ENCODE data around the gene ASAP2.

DNA sequence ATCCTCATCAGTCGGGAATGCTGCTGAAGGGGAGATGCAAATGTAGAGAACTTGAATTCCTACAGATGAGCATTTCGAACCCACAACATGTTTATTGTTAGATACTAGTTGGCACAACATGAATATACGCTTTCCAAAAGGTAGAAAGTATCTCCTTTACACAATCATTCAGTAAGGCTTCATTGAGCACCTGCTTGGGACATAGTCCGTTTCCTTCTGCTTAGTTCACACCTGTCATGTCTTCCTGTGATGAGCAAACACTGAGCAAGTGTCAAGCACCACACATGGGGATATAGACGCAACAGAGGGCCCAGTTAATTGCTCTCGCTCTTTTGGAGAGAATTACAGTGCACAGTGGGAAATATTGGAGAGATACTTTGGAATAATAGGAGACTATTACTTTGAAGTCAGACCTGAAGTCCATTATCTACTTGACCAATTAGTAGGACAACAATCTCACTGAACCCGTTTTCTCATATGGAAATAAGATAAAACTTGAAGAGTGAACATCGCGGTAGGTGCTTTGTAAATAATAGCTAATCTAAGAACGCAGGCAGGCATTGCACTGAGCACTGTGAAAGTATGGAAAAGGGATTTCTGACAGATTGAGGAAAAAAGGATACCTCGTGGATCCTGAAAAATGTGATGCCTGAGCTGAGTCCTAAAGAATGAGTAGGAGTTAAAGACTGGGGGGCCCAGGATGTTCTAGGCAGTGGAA, 218.0 kb downstream of the ASAP2 start:
- TF ChIP-seq, protein P1, sequence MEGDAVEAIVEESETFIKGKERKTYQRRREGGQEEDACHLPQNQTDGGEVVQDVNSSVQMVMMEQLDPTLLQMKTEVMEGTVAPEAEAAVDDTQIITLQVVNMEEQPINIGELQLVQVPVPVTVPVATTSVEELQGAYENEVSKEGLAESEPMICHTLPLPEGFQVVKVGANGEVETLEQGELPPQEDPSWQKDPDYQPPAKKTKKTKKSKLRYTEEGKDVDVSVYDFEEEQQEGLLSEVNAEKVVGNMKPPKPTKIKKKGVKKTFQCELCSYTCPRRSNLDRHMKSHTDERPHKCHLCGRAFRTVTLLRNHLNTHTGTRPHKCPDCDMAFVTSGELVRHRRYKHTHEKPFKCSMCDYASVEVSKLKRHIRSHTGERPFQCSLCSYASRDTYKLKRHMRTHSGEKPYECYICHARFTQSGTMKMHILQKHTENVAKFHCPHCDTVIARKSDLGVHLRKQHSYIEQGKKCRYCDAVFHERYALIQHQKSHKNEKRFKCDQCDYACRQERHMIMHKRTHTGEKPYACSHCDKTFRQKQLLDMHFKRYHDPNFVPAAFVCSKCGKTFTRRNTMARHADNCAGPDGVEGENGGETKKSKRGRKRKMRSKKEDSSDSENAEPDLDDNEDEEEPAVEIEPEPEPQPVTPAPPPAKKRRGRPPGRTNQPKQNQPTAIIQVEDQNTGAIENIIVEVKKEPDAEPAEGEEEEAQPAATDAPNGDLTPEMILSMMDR (conservative IDR thresholded peaks at IDR 0.05): no peak
- no peak for TF ChIP-seq EZH2 (IDR thresholded peaks at IDR 0.05; ENCODE audit: low read depth)

Data from PC-9 (cell line).